Stimulated activated naive CD8-positive, alpha-beta T cell treated with anti-CD3 and anti-CD28 coated beads, Interleukin-15, Interleukin-2, amounts not matched to agents 100 ng/mL and 50 ng/mL, for 24 hours (primary cell): Measurements from ENCODE around the gene OR1B1.
"Not testable (repeated sequence)": the region's sequence is repeated elsewhere in the genome, so short reads cannot be mapped to it uniquely, and the experiment has no call there.

Experiments used
- H3K27ac Mint-ChIP-seq: one replicate; pipeline ENCODE4 v1.8.0; 2021; ENCODE audit warnings: mild to moderate bottlenecking, mixed read lengths
- H3K27me3 Mint-ChIP-seq: one replicate; pipeline ENCODE4 v1.8.0; 2021; ENCODE audit warnings: mixed read lengths
- H3K36me3 Mint-ChIP-seq: one replicate; pipeline ENCODE4 v1.8.0; 2021; ENCODE audit warnings: low read depth, mixed read lengths
- H3K4me1 Mint-ChIP-seq: one replicate; pipeline ENCODE4 v1.8.0; 2021; ENCODE audit warnings: low read depth, mixed read lengths
- H3K4me3 Mint-ChIP-seq: one replicate; pipeline ENCODE4 v1.8.0; 2021; ENCODE audit warnings: mild to moderate bottlenecking, mixed read lengths
- H3K9me3 Mint-ChIP-seq: one replicate; pipeline ENCODE4 v1.8.0; 2021; ENCODE audit warnings: mixed read lengths

Gene OR1B1

GRCh38 chr9:122657527-122657926, at the start of gene OR1B1:
TSS of gene OR1B1 (minus strand) at chr9:122657627.
- no peaks in the 10 kb centered on the region for H3K9me3 Mint-ChIP-seq
- no peak within 1 kb of the TSS for H3K27ac Mint-ChIP-seq
- no peak within 1 kb of the TSS for H3K4me3 Mint-ChIP-seq
- peaks cover 6% of the 10 kb centered on the region for H3K27me3 Mint-ChIP-seq
- H3K4me1 Mint-ChIP-seq: no peaks in the 10 kb centered on the region
- no peaks in the 10 kb centered on the region for H3K36me3 Mint-ChIP-seq

- Mint-ChIP-seq H3K4me1 (no peaks in the 10 kb centered on the region), H3K9me3 (peaks cover 18% of the 10 kb centered on the region), H3K27me3 (peaks cover 2% of the 10 kb centered on the region), H3K27ac (no peak overlapping the region), H3K4me3 (no peak overlapping the region), H3K36me3 (peaks cover 7% of the 10 kb centered on the region)
These were observed 38.3 kb upstream of the OR1B1 start for GRCh38 chr9:122695696-122696095.

GRCh38 chr9:122684851-122685250, 27.4 kb upstream of the OR1B1 start:
- Mint-ChIP-seq H3K27me3 (no peaks in the 10 kb centered on the region), H3K4me1 (no peaks in the 10 kb centered on the region), H3K9me3 (peaks cover 28% of the 10 kb centered on the region), H3K27ac (no peak overlapping the region), H3K36me3 (no peaks in the 10 kb centered on the region), H3K4me3 (no peak overlapping the region)

- Mint-ChIP-seq H3K27me3 (peaks cover 18% of the 10 kb centered on the region), H3K4me3 (no peak overlapping the region), H3K9me3 (peaks cover 22% of the 10 kb centered on the region), H3K4me1 (no peaks in the 10 kb centered on the region), H3K27ac (no peak overlapping the region), H3K36me3 (no peaks in the 10 kb centered on the region)
These were observed 15.1 kb upstream of the OR1B1 start for GRCh38 chr9:122672481-122672880.

GRCh38 chr9:122661416-122661815, 4.0 kb upstream of the OR1B1 start, which contains the start of gene OR1L1:
TSS of gene OR1L1 (plus strand) at chr9:122661716. CDS start at chr9:122661716, 0 bp downstream.
- H3K4me1 Mint-ChIP-seq: no peaks in the 10 kb centered on the region
- peaks cover 14% of the 10 kb centered on the region for H3K27me3 Mint-ChIP-seq
- no peak within 1 kb of the TSS for H3K4me3 Mint-ChIP-seq
- no peak within 1 kb of the TSS for H3K27ac Mint-ChIP-seq
- H3K36me3 Mint-ChIP-seq: no peaks in the 10 kb centered on the region
- peaks cover under 1% of the 10 kb centered on the region for H3K9me3 Mint-ChIP-seq

GRCh38 chr9:122656378-122656777, 1.0 kb downstream of the OR1B1 start:
- H3K36me3 Mint-ChIP-seq: no peaks in the 10 kb centered on the region
- H3K4me1 Mint-ChIP-seq: no peaks in the 10 kb centered on the region
- no peaks in the 10 kb centered on the region for H3K9me3 Mint-ChIP-seq
- H3K27ac Mint-ChIP-seq: no peak overlapping the region
- H3K27me3 Mint-ChIP-seq: peaks cover 3% of the 10 kb centered on the region
- H3K4me3 Mint-ChIP-seq: no peak overlapping the region

GRCh38 chr9:122642226-122642625, 15.2 kb downstream of the OR1B1 start:
- Mint-ChIP-seq H3K9me3 (peaks cover 8% of the 10 kb centered on the region), H3K36me3 (no peaks in the 10 kb centered on the region), H3K4me1 (no peaks in the 10 kb centered on the region), H3K4me3 (no peak overlapping the region), H3K27me3 (peaks cover 25% of the 10 kb centered on the region), H3K27ac (no peak overlapping the region)

- Mint-ChIP-seq H3K4me3 (no peak overlapping the region), H3K36me3 (no peaks in the 10 kb centered on the region), H3K4me1 (no peaks in the 10 kb centered on the region), H3K27ac (no peak overlapping the region), H3K27me3 (peaks cover 6% of the 10 kb centered on the region), H3K9me3 (peaks cover 4% of the 10 kb centered on the region)
These were observed 37.4 kb downstream of the OR1B1 start for GRCh38 chr9:122619996-122620395.

- Mint-ChIP-seq H3K4me1 (no peaks in the 10 kb centered on the region), H3K27me3 (no peaks in the 10 kb centered on the region), H3K9me3 (peaks cover 4% of the 10 kb centered on the region)
These were observed 43.1 kb downstream of the OR1B1 start, which contains the start of gene OR1Q1 for GRCh38 chr9:122614362-122614761. TSS of gene OR1Q1 (plus strand) at chr9:122614738. CDS start at chr9:122614738, 0 bp downstream.

GRCh38 chr9:122609804-122610203, 47.6 kb downstream of the OR1B1 start:
- Mint-ChIP-seq H3K9me3 (no peaks in the 10 kb centered on the region), H3K27ac (no peak overlapping the region), H3K27me3 (no peaks in the 10 kb centered on the region), H3K36me3 (no peaks in the 10 kb centered on the region), H3K4me1 (no peaks in the 10 kb centered on the region), H3K4me3 (no peak overlapping the region)

More at GRCh38 chr9:122614362-122614761, 43.1 kb downstream of the OR1B1 start, which contains the start of gene OR1Q1:
- H3K27ac Mint-ChIP-seq: no peak within 1 kb of the TSS
- no peak within 1 kb of the TSS for H3K4me3 Mint-ChIP-seq
- H3K36me3 Mint-ChIP-seq: no peaks in the 10 kb centered on the region

- Mint-ChIP-seq H3K36me3 (no peaks in the 10 kb centered on the region), H3K4me1 (no peaks in the 10 kb centered on the region), H3K27me3 (no peaks in the 10 kb centered on the region)
These were observed 50.8 kb downstream of the OR1B1 start for GRCh38 chr9:122606587-122606986.

GRCh38 chr9:122605691-122606090, 51.7 kb downstream of the OR1B1 start:
- no peak overlapping the region for H3K27ac Mint-ChIP-seq
- no peaks in the 10 kb centered on the region for H3K4me1 Mint-ChIP-seq
- peaks cover 3% of the 10 kb centered on the region for H3K27me3 Mint-ChIP-seq
- peaks cover 6% of the 10 kb centered on the region for H3K9me3 Mint-ChIP-seq
- H3K36me3 Mint-ChIP-seq: no peaks in the 10 kb centered on the region
- no peak overlapping the region for H3K4me3 Mint-ChIP-seq

More at GRCh38 chr9:122606587-122606986, 50.8 kb downstream of the OR1B1 start:
- H3K9me3 Mint-ChIP-seq: no peaks in the 10 kb centered on the region
- no peak overlapping the region for H3K27ac Mint-ChIP-seq
- no peak overlapping the region for H3K4me3 Mint-ChIP-seq

GRCh38 chr9:122583284-122583683, 74.1 kb downstream of the OR1B1 start, which contains the start of gene OR1L8:
TSS of gene OR1L8 (minus strand) at chr9:122583384. CDS start at chr9:122568477, 14,907 bp downstream.
- H3K4me1 Mint-ChIP-seq, H3K4me3 Mint-ChIP-seq, H3K27me3 Mint-ChIP-seq, H3K27ac Mint-ChIP-seq, H3K36me3 Mint-ChIP-seq, H3K9me3 Mint-ChIP-seq: not testable (repeated sequence)

- no peak overlapping the region for H3K4me3 Mint-ChIP-seq
- no peaks in the 10 kb centered on the region for H3K36me3 Mint-ChIP-seq
- H3K9me3 Mint-ChIP-seq: no peaks in the 10 kb centered on the region
- H3K27me3 Mint-ChIP-seq: no peaks in the 10 kb centered on the region
- no peaks in the 10 kb centered on the region for H3K4me1 Mint-ChIP-seq
- H3K27ac Mint-ChIP-seq: no peak overlapping the region
These were observed 77.1 kb downstream of the OR1B1 start for GRCh38 chr9:122580360-122580759.

GRCh38 chr9:122579874-122580273, 77.6 kb downstream of the OR1B1 start:
- Mint-ChIP-seq H3K4me1 (no peaks in the 10 kb centered on the region), H3K9me3 (no peaks in the 10 kb centered on the region), H3K4me3 (no peak overlapping the region), H3K36me3 (no peaks in the 10 kb centered on the region), H3K27me3 (no peaks in the 10 kb centered on the region), H3K27ac (no peak overlapping the region)
